Trophoblast cell (in vitro differentiated cells and primary cell): ENCODE results near the gene CARHSP1.

ENCODE experiments used
- DNase-seq, 2 donors: peaks; one replicate each; pipeline ENCODE4 v3.0.0-alpha.2; 2016
- H2AFZ ChIP-seq: 2 replicates; pipeline ENCODE4 v1.6.1; 2013; ENCODE audit warnings: low read length, moderate library complexity, mild to moderate bottlenecking; ENCODE audit not compliant: insufficient read depth, poor library complexity
- H2AK5ac ChIP-seq: 2 replicates; pipeline ENCODE4 v1.6.1; 2013; ENCODE audit warnings: mild to moderate bottlenecking, low read length
- H2BK120ac ChIP-seq: 2 replicates; pipeline ENCODE4 v1.6.1; 2013; ENCODE audit warnings: low read length, mild to moderate bottlenecking, moderate library complexity; ENCODE audit not compliant: insufficient read depth, poor library complexity
- H2BK12ac ChIP-seq: 2 replicates; pipeline ENCODE4 v1.6.1; 2013; ENCODE audit warnings: mild to moderate bottlenecking, low read length, moderate library complexity
- H2BK5ac ChIP-seq: 2 replicates; pipeline ENCODE4 v1.6.1; 2013; ENCODE audit warnings: low read length, low read depth, moderate library complexity, mild to moderate bottlenecking; ENCODE audit not compliant: poor library complexity
- H3K14ac ChIP-seq: 2 replicates; pipeline ENCODE4 v1.6.1; 2013; ENCODE audit warnings: mild to moderate bottlenecking, low read length
- H3K18ac ChIP-seq: 2 replicates; pipeline ENCODE4 v1.6.1; 2013; ENCODE audit warnings: mild to moderate bottlenecking, low read length
- H3K23ac ChIP-seq: 2 replicates; pipeline ENCODE4 v1.6.1; 2013; ENCODE audit warnings: low read length
- H3K27ac ChIP-seq: 2 replicates; pipeline ENCODE4 v1.5.1; 2013; ENCODE audit warnings: low read depth, mild to moderate bottlenecking, inconsistent platforms, low read length, moderate library complexity
- H3K27me3 ChIP-seq: 2 replicates; pipeline ENCODE4 v1.6.1; 2013; ENCODE audit warnings: inconsistent platforms, mild to moderate bottlenecking, low read length, moderate library complexity; ENCODE audit not compliant: insufficient read depth
- H3K36me3 ChIP-seq, 2 experiments: 1 replicate in 1 of 2; 2 replicates in 1 of 2; pipeline ENCODE4 v1.6.1; 2013; ENCODE audit warnings: low read length in 2 of 2, mild to moderate bottlenecking in 2 of 2, moderate library complexity in 1 of 2; ENCODE audit not compliant: insufficient read depth in 2 of 2, control insufficient read depth in 1 of 2
- H3K4ac ChIP-seq: 2 replicates; pipeline ENCODE4 v1.6.1; 2013; ENCODE audit warnings: low read depth, mild to moderate bottlenecking, low read length, moderate library complexity
- H3K4me1 ChIP-seq, 2 experiments: 1 replicate in 1 of 2; 2 replicates in 1 of 2; pipeline ENCODE4 v1.6.1; 2013; ENCODE audit warnings: low read length in 2 of 2, mild to moderate bottlenecking in 2 of 2, moderate library complexity in 1 of 2; ENCODE audit not compliant: insufficient read depth in 2 of 2, control insufficient read depth in 1 of 2
- H3K4me2 ChIP-seq: 2 replicates; pipeline ENCODE4 v1.6.1; 2013; ENCODE audit warnings: inconsistent platforms, mild to moderate bottlenecking, low read length, moderate library complexity
- H3K4me3 ChIP-seq: 2 replicates; pipeline ENCODE4 v1.5.1; 2013; ENCODE audit warnings: mild to moderate bottlenecking, low read depth, low read length, inconsistent platforms
- H3K79me1 ChIP-seq: one replicate; pipeline ENCODE4 v1.6.1; 2013; ENCODE audit warnings: low read length
- H3K79me2 ChIP-seq: 2 replicates; pipeline ENCODE4 v1.6.1; 2013; ENCODE audit warnings: low read length, mild to moderate bottlenecking; ENCODE audit not compliant: control insufficient read depth, insufficient read depth, poor library complexity
- H3K9ac ChIP-seq: 2 replicates; pipeline ENCODE4 v1.6.1; 2013; ENCODE audit warnings: mild to moderate bottlenecking, low read length
- H3K9me3 ChIP-seq: 2 replicates; pipeline ENCODE4 v1.6.1; 2013; ENCODE audit warnings: low read depth, mild to moderate bottlenecking, control low read depth, inconsistent platforms, low read length; ENCODE audit not compliant: insufficient read depth
- H4K12ac ChIP-seq: 2 replicates; pipeline ENCODE4 v1.6.1; 2013; ENCODE audit warnings: low read depth, mild to moderate bottlenecking, low read length, moderate library complexity
- H4K8ac ChIP-seq: 2 replicates; pipeline ENCODE4 v1.6.1; 2013; ENCODE audit warnings: low read depth, mild to moderate bottlenecking, low read length, moderate library complexity
- H4K91ac ChIP-seq: one replicate; pipeline ENCODE4 v1.6.1; 2013; ENCODE audit warnings: low read depth, mild to moderate bottlenecking, low read length, moderate library complexity
- WGBS: extraction: QIAGEN DNeasy Blood & Tissue Kit; methylation state at CpG from one replicate; pipeline ENCODE4 v1.1.7; 2013; ENCODE audit warnings: missing lambda C conversion rate; ENCODE audit not compliant: insufficient read length, insufficient coverage; ENCODE audit errors: extremely low coverage; 5-methylcytosine and 5-hydroxymethylcytosine counted together

The CARHSP1 gene

DNA sequence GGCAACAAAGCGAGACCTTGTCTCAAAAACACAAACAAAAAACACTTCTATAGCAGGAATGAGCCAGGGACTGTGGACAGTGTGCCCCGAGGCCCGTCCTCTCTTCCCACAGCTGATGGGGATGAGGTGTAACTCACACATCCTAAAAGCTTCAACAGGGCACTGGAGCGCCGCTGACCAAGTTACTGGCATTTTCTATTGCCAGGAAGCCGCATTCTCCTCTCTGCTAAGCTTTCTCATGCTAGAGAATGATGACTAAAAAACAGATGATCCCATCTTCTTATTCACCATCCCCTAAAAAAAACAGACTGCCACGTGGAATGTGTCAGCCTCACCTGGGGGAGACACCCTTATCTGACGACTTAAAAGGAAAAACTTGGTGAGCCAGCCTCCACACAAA is 16.3 kb downstream of the CARHSP1 start:
- Histone ChIP-seq H3K4me1 (no peaks in the 10 kb centered on the region), H3K79me2 (peaks cover 2% of the 10 kb centered on the region), H3K9ac (no peak overlapping the region), H3K14ac (no peak overlapping the region), H3K23ac (no peak overlapping the region), H2BK120ac (no peak overlapping the region), H3K36me3 (peaks cover 75 to 86% of the 10 kb centered on the region in 2 experiments), H2AFZ (no peak overlapping the region), H4K12ac (no peak overlapping the region), H3K4me2 (no peak overlapping the region), H3K27me3 (no peaks in the 10 kb centered on the region), H4K8ac (no peak overlapping the region), H4K91ac (no peak overlapping the region), H3K4me3 (no peak overlapping the region), H3K9me3 (no peaks in the 10 kb centered on the region), H3K27ac (no peak overlapping the region), H2BK12ac (no peak overlapping the region), H3K4ac (no peak overlapping the region), H3K79me1 (no peaks in the 10 kb centered on the region), H2BK5ac (no peak overlapping the region), H3K18ac (no peak overlapping the region), H2AK5ac (no peak overlapping the region)
- no CpG with 5 or more reads among the region's 8 CpGs for WGBS
- no peak for DNase-seq

DNA sequence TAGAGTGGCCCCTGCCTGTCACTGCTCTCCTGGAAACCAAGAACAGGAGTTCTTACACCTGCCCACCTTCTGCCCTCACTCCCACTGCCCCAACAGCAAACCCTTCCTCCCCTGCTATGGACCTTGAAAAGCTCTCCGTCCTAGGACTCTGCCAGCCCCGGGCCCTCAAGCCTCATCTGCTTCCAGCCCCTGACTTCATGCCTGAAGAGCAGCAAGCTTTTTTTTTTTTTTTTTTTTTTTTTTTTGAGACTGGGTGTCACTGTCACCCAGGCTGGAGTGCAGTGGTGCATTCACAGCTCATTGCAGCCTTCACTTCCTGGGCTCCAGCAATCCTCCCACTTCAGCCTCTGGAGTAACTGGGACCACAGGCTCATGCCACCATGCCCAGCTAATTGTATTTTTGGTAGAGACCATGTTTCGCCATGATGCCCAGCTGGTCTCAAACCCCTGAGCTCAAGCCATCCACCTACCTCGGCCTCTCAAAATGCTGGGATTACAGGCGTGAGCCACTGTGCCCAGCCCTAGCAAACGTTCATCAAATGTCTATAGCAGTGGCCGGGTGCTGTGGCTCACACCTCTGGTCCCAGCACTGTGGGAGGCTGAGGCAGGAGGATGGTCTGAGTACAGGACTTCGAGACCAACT is 16.9 kb downstream of the CARHSP1 start:
- no peak overlapping the region for H2AFZ ChIP-seq
- H3K27me3 ChIP-seq: no peaks in the 10 kb centered on the region
- peaks cover 74 to 85% of the 10 kb centered on the region in 2 experiments for H3K36me3 ChIP-seq
- H3K4me2 ChIP-seq: no peak overlapping the region
- DNase-seq: no peak
- H3K9ac ChIP-seq: no peak overlapping the region
- H3K9me3 ChIP-seq: no peaks in the 10 kb centered on the region
- no peak overlapping the region for H2BK12ac ChIP-seq
- no peak overlapping the region for H3K23ac ChIP-seq
- no peak overlapping the region for H3K27ac ChIP-seq
- H3K79me1 ChIP-seq: no peaks in the 10 kb centered on the region
- no peak overlapping the region for H4K8ac ChIP-seq
- no peak overlapping the region for H2BK5ac ChIP-seq
- no peak overlapping the region for H3K18ac ChIP-seq
- no peak overlapping the region for H4K12ac ChIP-seq
- H2BK120ac ChIP-seq: no peak overlapping the region
- peaks cover 2% of the 10 kb centered on the region for H3K79me2 ChIP-seq
- H3K4me3 ChIP-seq: no peak overlapping the region
- H3K4me1 ChIP-seq: no peaks in the 10 kb centered on the region
- WGBS: no CpG with 5 or more reads among the region's 8 CpGs
- no peak overlapping the region for H2AK5ac ChIP-seq
- no peak overlapping the region for H4K91ac ChIP-seq
- H3K14ac ChIP-seq: no peak overlapping the region
- no peak overlapping the region for H3K4ac ChIP-seq

DNA sequence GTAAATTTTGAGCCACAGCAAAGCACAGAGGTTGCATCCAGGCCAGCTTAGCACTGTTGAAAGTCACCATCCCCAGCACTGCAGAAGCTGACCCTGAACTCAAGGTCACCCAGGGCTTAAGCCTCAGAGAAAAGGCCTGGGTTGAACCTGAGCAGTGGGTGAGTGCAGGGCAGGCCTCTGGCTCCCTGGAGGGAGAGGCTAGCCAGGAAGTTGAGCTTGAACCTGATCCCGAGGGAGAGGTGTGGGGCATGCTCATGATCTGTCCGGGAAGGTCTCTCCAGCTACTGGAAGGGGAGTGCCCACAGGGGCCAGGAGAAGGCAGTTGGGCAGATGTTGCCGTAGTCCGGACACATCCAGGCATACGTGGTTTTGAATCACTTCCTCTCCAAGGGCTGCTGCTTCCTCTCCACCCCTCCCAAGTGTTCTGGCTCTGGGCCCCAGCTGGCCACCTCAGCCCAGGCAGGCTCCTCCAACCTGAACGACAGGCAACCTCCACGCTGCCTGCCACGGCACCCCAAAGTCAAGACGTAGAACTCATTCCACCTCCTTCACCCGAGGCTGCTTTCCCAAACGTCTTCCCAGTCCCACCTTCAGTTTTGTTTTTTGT is 18.4 kb downstream of the CARHSP1 start:
- Histone ChIP-seq H4K12ac (no peak overlapping the region), H3K14ac (no peak overlapping the region), H3K4me2 (no peak overlapping the region), H2AFZ (no peak overlapping the region), H3K36me3 (peaks cover 66 to 76% of the 10 kb centered on the region in 2 experiments), H3K27ac (no peak overlapping the region), H3K27me3 (no peaks in the 10 kb centered on the region), H3K4ac (no peak overlapping the region), H3K79me1 (no peaks in the 10 kb centered on the region), H2BK5ac (no peak overlapping the region), H3K79me2 (peaks cover 2% of the 10 kb centered on the region), H2AK5ac (no peak overlapping the region), H2BK12ac (no peak overlapping the region), H2BK120ac (no peak overlapping the region), H3K23ac (no peak overlapping the region), H3K9me3 (no peaks in the 10 kb centered on the region), H4K91ac (no peak overlapping the region), H3K4me1 (no peaks in the 10 kb centered on the region), H3K4me3 (no peak overlapping the region), H3K18ac (no peak overlapping the region), H4K8ac (no peak overlapping the region), H3K9ac (no peak overlapping the region)
- DNase-seq: no peak
- WGBS: no CpG with 5 or more reads among the region's 11 CpGs

DNA sequence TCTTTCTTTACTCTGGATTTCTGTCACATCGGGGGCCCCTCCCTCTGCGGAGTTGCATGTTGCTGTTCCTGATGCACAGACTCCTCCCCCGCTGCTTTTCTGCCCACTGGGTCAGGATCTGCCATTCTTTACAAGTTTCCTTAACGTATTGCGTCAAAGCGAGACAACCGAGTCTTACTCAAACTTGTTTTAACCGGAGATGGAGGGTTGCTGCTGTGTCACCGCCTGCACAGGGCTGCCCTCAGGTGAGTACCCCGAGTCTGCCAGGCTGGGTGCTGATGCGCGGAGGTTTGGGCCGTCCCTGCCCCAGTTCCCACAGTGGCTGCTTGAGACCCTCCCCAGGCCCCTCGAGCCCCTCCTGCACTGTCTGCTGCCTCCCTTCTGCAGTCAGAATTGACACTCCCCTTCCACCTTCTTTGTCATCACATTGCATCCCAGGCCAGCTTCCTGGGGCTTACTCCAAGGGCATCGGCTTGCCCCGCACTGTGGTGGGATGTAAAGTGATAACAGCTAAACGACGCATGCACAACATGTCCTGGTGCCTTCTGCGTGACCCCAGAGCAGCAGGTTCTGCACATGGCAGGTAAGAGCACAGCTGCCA is 19.3 kb downstream of the CARHSP1 start:
- Histone ChIP-seq H2AK5ac (no peak overlapping the region), H3K9ac (no peak overlapping the region), H3K4me3 (no peak overlapping the region), H4K91ac (no peak overlapping the region), H4K8ac (no peak overlapping the region), H3K4me1 (no peaks in the 10 kb centered on the region), H3K14ac (no peak overlapping the region), H3K27ac (no peak overlapping the region), H3K36me3 (peaks cover 57 to 67% of the 10 kb centered on the region in 2 experiments), H2BK12ac (no peak overlapping the region), H2BK120ac (no peak overlapping the region), H4K12ac (no peak overlapping the region), H3K27me3 (no peaks in the 10 kb centered on the region), H3K18ac (no peak overlapping the region), H2AFZ (no peak overlapping the region), H3K79me1 (no peaks in the 10 kb centered on the region), H2BK5ac (no peak overlapping the region), H3K4ac (no peak overlapping the region), H3K9me3 (no peaks in the 10 kb centered on the region), H3K4me2 (no peak overlapping the region), H3K23ac (no peak overlapping the region), H3K79me2 (peaks cover 2% of the 10 kb centered on the region)
- WGBS: no CpG with 5 or more reads among the region's 19 CpGs
- DNase-seq: no peak
